HepG2 (cell line): ENCODE results near the gene TNS1. TPM values are rescaled to one million over a fixed set of nuclear protein-coding genes. Genes with fewer than 3 reads are reported as not detected.

Source experiments
- CEBPG ChIP-seq: IDR thresholded peaks from 2 replicates; pipeline ENCODE4 v1.6.1; 2016
- DDIT3 ChIP-seq: sonication (generic); formaldehyde crosslinking; IDR thresholded peaks from 2 replicates; pipeline ENCODE4 v1.4.0; 2020; ENCODE audit warnings: mild to moderate bottlenecking, missing genetic modification reagents
- ELF1 ChIP-seq: sonication (generic); formaldehyde crosslinking; IDR thresholded peaks from 2 replicates; pipeline ENCODE4 v1.4.0; 2020; ENCODE audit warnings: missing genetic modification reagents
- HOXA7 ChIP-seq: sonication (generic); formaldehyde crosslinking; IDR thresholded peaks from 2 replicates; pipeline ENCODE4 v1.8.1; 2022; ENCODE audit warnings: mild to moderate bottlenecking, missing genetic modification reagents, moderate library complexity
- KDM3A ChIP-seq: IDR thresholded peaks from 2 replicates; pipeline ENCODE4 v1.6.1; 2018; ENCODE audit warnings: low read depth, missing compliant biosample characterization
- KLF12 ChIP-seq: sonication (generic); formaldehyde crosslinking; IDR thresholded peaks from 2 replicates; pipeline ENCODE4 v1.4.0; 2020; ENCODE audit warnings: missing genetic modification reagents, borderline replicate concordance
- MIER3 ChIP-seq: IDR thresholded peaks from 2 replicates; pipeline ENCODE4 v1.6.1; 2016; ENCODE audit warnings: missing compliant biosample characterization, borderline replicate concordance
- NCOA2 ChIP-seq: sonication (generic); formaldehyde crosslinking; IDR thresholded peaks from 2 replicates; pipeline ENCODE4 v1.8.0; 2022; ENCODE audit warnings: inconsistent platforms
- NFE2L2 ChIP-seq: fragments of 150-350 bp; IDR thresholded peaks from 2 replicates; pipeline ENCODE4 v1.6.1; 2014; ENCODE audit warnings: low read length
- RELA ChIP-seq: sonication (generic); formaldehyde crosslinking; IDR thresholded peaks from 2 replicates; pipeline ENCODE4 v1.4.0; 2020; ENCODE audit warnings: missing genetic modification reagents
- SOX5 ChIP-seq: IDR thresholded peaks from 2 replicates; pipeline ENCODE4 v1.6.1; 2016; ENCODE audit warnings: borderline replicate concordance
- SYNCRIP ChIP-seq: fragments of 200-400 bp; formaldehyde crosslinking; IDR thresholded peaks from 2 replicates; pipeline ENCODE4 v1.6.1; 2018; ENCODE audit warnings: mild to moderate bottlenecking, low read depth, low read length; ENCODE audit not compliant: insufficient read depth
- TOPORS ChIP-seq: sonication (generic); formaldehyde crosslinking; IDR thresholded peaks from 2 replicates; pipeline ENCODE4 v1.8.0; 2023; ENCODE audit warnings: mild to moderate bottlenecking, missing genetic modification reagents
- TSC22D2 ChIP-seq: sonication (generic); formaldehyde crosslinking; IDR thresholded peaks from 2 replicates; pipeline ENCODE4 v1.5.1; 2020; ENCODE audit warnings: missing genetic modification reagents, mild to moderate bottlenecking, borderline replicate concordance
- U2AF1 ChIP-seq: fragments of 200-400 bp; formaldehyde crosslinking; optimal IDR thresholded peaks from 2 replicates; pipeline ENCODE3; 2017; ENCODE audit warnings: mild to moderate bottlenecking, low read depth, low read length
- ZNF333 ChIP-seq: sonication (generic); formaldehyde crosslinking; IDR thresholded peaks from 2 replicates; pipeline ENCODE4 v1.4.0; 2020; ENCODE audit warnings: mild to moderate bottlenecking, missing genetic modification reagents, borderline replicate concordance
- ZNF569 ChIP-seq: sonication (generic); formaldehyde crosslinking; IDR thresholded peaks from 2 replicates; pipeline ENCODE4 v1.5.0; 2020; ENCODE audit warnings: mild to moderate bottlenecking, missing genetic modification reagents, moderate library complexity, borderline replicate concordance
- ZNF737 ChIP-seq: sonication (generic); formaldehyde crosslinking; IDR thresholded peaks from 2 replicates; pipeline ENCODE4 v1.5.0; 2020; ENCODE audit warnings: missing genetic modification reagents, mild to moderate bottlenecking, borderline replicate concordance
- ZNF816 ChIP-seq: sonication (generic); formaldehyde crosslinking; IDR thresholded peaks from 2 replicates; pipeline ENCODE4 v1.8.0; 2022; ENCODE audit warnings: missing genetic modification reagents, mild to moderate bottlenecking, borderline replicate concordance
- polyA plus RNA-seq, 8 experiments: library from polyadenylated mRNA; depleted of rRNA in 3 of 8; stranded (reverse) in 7 of 8; unstranded in 1 of 8; fragments of >200 nt; fragmentation: Illumina TruSeq in 4 of 8; extraction: Trizol in 4 of 8; gene quantifications; 2 replicates each; pipeline versions ENCODE4 v1.2.1 to v1.2.3, GENCODE V29; 2011 to 2016; ENCODE audit warnings: low read depth in 4 of 8, missing spikeins in 1 of 8, mixed read lengths in 1 of 8; ENCODE audit not compliant: insufficient read depth in 1 of 8
- total RNA-seq, 5 experiments: library from RNA; depleted of rRNA; stranded (reverse); fragments of >200 nt; fragmentation: Illumina TruSeq; extraction: Trizol; gene quantifications; 2 replicates each; pipeline ENCODE4 v1.2.3, GENCODE V29; 2016; ENCODE audit warnings: low read depth in 1 of 5
- TF ChIP-seq, protein P1 (sequence below): sonication (generic); formaldehyde crosslinking; IDR thresholded peaks from 2 replicates; pipeline ENCODE4 v1.4.0; 2020; ENCODE audit warnings: missing genetic modification reagents, borderline replicate concordance
- TF ChIP-seq, protein P2 (sequence below): IDR thresholded peaks from 2 replicates; pipeline ENCODE4 v1.6.1; 2016; ENCODE audit warnings: low read depth, borderline replicate concordance
- TF ChIP-seq, protein P3 (sequence below): sonication (generic); IDR thresholded peaks from 2 replicates; pipeline ENCODE4 v1.6.1; 2016; ENCODE audit warnings: low read depth, borderline replicate concordance
- TF ChIP-seq, protein P4 (sequence below): sonication (generic); formaldehyde crosslinking; IDR thresholded peaks from 2 replicates; pipeline ENCODE4 v1.4.0; 2020; ENCODE audit warnings: low read depth, mild to moderate bottlenecking, missing genetic modification reagents
- TF ChIP-seq, protein P5 (sequence below): sonication (generic); formaldehyde crosslinking; IDR thresholded peaks from 2 replicates; pipeline ENCODE4 v1.4.0; 2020; ENCODE audit warnings: mild to moderate bottlenecking, missing genetic modification reagents

Gene TNS1
- total and polyA plus RNA-seq, 2 of the 13 experiments (the other 11 are each of a cell fraction or from before 2014, with no cell fraction given), result 1.9 to 118 TPM

GRCh38 chr2:217899231-217900009, 103.4 kb downstream of the TNS1 start (continued):
- TF ChIP-seq, protein P1, sequence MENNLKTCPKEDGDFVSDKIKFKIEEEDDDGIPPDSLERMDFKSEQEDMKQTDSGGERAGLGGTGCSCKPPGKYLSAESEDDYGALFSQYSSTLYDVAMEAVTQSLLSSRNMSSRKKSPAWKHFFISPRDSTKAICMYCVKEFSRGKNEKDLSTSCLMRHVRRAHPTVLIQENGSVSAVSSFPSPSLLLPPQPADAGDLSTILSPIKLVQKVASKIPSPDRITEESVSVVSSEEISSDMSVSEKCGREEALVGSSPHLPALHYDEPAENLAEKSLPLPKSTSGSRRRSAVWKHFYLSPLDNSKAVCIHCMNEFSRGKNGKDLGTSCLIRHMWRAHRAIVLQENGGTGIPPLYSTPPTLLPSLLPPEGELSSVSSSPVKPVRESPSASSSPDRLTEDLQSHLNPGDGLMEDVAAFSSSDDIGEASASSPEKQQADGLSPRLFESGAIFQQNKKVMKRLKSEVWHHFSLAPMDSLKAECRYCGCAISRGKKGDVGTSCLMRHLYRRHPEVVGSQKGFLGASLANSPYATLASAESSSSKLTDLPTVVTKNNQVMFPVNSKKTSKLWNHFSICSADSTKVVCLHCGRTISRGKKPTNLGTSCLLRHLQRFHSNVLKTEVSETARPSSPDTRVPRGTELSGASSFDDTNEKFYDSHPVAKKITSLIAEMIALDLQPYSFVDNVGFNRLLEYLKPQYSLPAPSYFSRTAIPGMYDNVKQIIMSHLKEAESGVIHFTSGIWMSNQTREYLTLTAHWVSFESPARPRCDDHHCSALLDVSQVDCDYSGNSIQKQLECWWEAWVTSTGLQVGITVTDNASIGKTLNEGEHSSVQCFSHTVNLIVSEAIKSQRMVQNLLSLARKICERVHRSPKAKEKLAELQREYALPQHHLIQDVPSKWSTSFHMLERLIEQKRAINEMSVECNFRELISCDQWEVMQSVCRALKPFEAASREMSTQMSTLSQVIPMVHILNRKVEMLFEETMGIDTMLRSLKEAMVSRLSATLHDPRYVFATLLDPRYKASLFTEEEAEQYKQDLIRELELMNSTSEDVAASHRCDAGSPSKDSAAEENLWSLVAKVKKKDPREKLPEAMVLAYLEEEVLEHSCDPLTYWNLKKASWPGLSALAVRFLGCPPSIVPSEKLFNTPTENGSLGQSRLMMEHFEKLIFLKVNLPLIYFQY (CRISPR knock-in tag), result peak; percentile 98
- TF ChIP-seq RELA (CRISPR knock-in tag) (peak; percentile 74; the same call in 1 of the 2 replicates), ZNF737 (CRISPR knock-in tag) (no peak), U2AF1 (no peak), ZNF333 (no peak), ELF1 (CRISPR knock-in tag) (peak; percentile 68), ZNF816 (0 out of 2 replicates have a peak, but pooled peaks have one; percentile 23), DDIT3 (CRISPR knock-in tag) (no peak), TSC22D2 (CRISPR knock-in tag) (peak; percentile 39; the same call in 1 of the 2 replicates), MIER3 (peak; percentile 88), NCOA2 (CRISPR knock-in tag) (no peak), KLF12 (0 out of 2 replicates have a peak, but pooled peaks have one; percentile 43), NFE2L2 (no peak), CEBPG (peak; percentile 56; the same call in 1 of the 2 replicates), HOXA7 (CRISPR knock-in tag) (no peak), SYNCRIP (no peak), ZNF569 (CRISPR knock-in tag) (no peak), KDM3A (CRISPR knock-in tag) (peak; percentile 74; the same call in 1 of the 2 replicates), SOX5 (CRISPR knock-in tag) (peak; percentile 37; the same call in 1 of the 2 replicates), TOPORS (CRISPR knock-in tag) (no peak)
- TF ChIP-seq, protein P2, sequence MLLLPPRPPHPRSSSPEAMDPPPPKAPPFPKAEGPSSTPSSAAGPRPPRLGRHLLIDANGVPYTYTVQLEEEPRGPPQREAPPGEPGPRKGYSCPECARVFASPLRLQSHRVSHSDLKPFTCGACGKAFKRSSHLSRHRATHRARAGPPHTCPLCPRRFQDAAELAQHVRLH (CRISPR knock-in tag), result peak; percentile 89; the same call in 1 of the 2 replicates
- TF ChIP-seq, protein P3, sequence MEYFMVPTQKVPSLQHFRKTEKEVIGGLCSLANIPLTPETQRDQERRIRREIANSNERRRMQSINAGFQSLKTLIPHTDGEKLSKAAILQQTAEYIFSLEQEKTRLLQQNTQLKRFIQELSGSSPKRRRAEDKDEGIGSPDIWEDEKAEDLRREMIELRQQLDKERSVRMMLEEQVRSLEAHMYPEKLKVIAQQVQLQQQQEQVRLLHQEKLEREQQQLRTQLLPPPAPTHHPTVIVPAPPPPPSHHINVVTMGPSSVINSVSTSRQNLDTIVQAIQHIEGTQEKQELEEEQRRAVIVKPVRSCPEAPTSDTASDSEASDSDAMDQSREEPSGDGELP, result peak; percentile 73; the same call in 1 of the 2 replicates
- TF ChIP-seq, protein P4, sequence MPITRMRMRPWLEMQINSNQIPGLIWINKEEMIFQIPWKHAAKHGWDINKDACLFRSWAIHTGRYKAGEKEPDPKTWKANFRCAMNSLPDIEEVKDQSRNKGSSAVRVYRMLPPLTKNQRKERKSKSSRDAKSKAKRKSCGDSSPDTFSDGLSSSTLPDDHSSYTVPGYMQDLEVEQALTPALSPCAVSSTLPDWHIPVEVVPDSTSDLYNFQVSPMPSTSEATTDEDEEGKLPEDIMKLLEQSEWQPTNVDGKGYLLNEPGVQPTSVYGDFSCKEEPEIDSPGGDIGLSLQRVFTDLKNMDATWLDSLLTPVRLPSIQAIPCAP, result no peak
- TF ChIP-seq, protein P5, sequence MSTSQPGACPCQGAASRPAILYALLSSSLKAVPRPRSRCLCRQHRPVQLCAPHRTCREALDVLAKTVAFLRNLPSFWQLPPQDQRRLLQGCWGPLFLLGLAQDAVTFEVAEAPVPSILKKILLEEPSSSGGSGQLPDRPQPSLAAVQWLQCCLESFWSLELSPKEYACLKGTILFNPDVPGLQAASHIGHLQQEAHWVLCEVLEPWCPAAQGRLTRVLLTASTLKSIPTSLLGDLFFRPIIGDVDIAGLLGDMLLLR (CRISPR knock-in tag), result no peak
